NCI-H2227 (cell line): ENCODE results near the gene CCNI.
A peak's percentile ranks its signal among the peaks of the same experiment; 100 is the strongest.
"Not testable (repeated sequence)": the region's sequence is repeated elsewhere in the genome, so short reads cannot be mapped to it uniquely, and the experiment has no call there.

Source experiments
- DNase-seq: peaks from one replicate; lab custom pipeline; 2025; ENCODE audit not compliant: unreplicated experiment; lab: John Stamatoyannopoulos, UW

CCNI gene, protein sequence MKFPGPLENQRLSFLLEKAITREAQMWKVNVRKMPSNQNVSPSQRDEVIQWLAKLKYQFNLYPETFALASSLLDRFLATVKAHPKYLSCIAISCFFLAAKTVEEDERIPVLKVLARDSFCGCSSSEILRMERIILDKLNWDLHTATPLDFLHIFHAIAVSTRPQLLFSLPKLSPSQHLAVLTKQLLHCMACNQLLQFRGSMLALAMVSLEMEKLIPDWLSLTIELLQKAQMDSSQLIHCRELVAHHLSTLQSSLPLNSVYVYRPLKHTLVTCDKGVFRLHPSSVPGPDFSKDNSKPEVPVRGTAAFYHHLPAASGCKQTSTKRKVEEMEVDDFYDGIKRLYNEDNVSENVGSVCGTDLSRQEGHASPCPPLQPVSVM

DNA sequence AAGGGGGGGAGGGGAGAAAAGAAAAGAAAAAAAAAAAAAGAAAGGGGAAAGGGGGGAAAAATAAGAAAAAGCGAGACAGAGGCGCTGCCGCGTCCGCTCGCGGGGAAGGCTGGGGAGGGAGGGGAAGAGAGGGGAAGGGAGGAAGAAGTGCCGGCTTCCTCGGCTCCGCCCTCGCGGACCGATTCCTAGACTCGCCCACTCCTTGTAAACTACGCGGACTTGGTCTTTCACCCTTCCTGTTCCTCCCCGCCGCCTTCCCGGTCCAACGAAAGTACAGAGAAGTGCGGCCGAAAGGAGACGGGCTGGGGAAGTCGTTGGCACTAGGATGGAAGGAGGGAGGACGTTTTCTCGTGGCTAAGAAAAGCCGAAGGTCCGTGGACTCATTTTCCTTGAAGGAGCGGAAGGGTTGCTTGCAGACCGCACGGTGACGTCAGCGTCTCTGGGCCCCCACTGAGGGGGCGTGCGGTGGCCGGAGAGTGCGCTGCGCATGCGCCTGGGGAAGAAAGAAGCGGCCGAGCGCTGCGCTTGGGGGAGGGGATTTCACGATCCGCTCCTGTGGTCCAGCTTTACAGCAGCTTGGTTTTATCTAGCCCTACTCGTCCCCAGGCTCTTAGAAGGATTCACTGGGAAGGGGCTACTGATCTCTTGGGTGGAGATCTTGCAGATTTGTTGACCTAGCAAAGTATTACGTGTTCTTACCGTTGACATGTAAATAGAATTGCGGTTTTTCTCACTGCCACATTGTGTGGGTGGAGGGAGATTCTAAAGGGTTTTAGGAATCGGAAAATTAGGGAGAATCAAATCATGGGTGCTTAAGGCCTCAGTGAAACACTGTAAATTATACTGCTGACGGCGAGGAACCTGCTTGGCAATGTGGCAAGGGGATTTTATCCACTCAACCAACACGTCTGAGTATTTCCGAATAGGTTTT lies at the start of gene CCNI:
Gene CCNI, minus strand, starts transcription at position 121 of the 931 bp plus-strand sequence. CDS start 9,627 bp downstream, outside the sequence.
- DNase-seq: peak; percentile 95

DNA sequence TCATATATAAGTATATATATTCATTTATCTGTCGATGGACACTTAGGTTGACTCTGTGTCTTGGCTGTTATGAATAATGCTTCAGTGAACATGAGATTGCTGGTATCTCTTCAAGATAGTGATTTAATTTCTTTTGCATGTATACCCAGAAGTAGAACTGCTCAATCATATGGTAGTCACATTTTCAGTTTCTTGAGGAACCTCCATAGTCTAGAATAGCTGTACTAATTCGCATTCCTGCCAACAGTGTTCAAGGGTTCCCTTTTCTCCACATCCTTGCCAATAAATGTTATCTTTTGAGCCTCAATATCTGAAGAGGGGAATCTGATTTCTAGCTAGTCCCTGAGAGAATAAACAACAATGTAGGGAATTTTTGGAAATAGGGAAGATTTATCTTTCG lies 48.8 kb upstream of the CCNI start:
- DNase-seq: no peak

DNA sequence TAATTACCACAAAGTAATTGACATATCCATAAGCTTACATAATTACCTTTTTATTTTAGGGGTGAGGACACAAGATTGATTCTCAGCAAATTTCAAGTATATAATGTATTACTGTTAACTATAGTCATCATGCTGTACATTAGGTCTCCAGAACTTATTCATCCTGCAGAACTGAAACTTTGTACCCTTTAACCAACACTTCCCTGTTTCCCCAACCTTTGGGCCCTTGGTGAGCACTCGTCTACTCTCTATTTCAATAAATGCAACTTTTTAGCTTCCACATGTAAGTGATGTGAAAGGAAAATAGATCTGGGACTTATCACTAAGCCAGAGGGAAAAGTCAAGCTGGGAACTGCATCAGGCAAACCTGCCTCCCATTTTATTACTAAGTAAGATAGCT lies 47.6 kb upstream of the CCNI start:
- no peak for DNase-seq

DNA sequence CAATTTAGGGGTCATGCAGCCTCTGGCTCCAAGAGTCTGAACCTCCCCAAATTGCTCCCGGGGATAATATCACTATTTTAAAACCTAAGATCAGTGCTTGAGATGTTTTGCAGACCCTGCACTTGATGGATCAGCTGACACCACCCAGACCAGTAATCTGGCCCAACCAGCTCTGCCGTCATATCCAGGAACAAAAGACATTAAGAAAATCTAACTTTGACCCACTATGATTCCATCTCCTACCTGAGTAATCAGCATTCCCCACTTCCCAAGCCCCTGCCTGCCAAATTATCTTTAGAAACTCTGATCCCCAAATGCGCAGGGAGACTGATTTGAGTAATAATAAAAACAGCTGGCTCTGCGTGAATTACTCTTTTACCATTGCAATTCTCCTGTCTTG lies 46.9 kb upstream of the CCNI start:
- no peak for DNase-seq

DNA sequence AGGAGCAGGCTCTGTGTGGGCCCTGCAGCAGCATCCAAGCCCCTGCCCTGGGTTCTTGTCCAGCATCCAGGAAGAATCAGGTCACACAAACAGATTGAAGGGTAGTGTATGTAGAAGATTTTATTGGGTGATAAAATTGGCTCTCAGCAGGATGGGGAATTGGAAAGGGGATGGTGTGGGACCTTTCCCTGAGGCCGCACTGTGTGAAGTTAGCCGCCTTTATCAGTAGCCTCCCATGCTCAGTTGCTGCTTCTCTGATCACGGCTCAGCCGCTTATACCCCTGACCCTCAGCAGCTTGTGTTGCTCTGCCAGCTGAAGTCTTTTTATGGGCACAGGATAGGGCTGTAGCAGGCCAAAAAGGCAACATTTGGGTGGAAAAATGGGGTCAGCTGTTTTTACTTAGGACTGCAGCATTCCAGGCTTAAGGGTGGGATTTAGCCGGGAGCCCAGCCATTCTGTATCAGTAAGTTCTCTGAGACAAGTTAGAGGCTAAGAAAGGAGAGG lies 46.0 kb upstream of the CCNI start:
- DNase-seq: no peak

DNA sequence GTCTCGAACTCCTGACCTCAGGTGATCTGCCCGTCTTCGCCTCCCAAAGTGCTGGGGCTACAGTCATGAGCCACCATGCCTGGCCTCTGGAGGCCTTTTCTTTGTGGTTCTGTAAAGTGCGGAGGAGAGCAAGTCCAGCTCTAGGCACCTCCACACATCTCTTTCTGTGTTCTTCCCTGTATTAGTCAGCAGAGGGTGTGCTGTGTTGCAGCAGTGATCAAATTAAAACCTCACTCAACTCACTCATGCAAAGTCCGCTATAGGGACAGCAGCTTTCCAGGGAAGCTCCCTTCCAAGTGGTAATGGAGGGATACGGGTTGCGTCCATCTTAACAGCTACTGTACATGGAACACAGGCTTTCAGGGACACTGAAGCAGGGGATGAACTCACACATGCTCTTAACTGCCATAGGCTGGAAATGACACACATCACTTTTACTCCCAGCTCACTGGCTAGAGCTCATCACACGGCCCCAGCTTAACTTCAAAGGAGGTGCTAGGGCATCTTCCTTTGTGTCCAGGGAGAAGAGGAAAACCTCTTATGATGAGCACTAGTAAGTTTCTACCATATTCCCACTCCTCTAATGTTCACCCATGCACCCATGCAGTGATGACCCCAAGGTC lies 45.2 kb upstream of the CCNI start:
- DNase-seq: no peak

DNA sequence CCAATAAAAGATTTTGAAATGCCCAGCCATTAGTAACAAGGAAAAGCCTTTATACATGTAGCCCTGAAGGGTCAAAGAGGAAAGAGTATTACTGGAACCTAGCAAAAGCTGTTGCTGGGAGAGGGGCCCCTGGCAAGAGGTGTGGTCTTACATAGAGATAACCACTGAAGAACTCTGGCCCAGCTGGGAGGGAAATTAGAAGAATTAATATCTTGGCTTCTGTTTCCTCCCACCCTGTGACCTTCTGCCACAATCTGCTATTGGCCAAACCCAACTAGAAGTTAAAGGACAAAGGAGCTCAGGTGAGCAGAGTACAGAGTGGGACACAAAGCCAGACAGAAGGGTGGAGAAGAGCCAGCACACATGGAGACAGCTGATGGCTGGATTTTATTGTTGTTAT lies 41.9 kb upstream of the CCNI start:
- no peak for DNase-seq

DNA sequence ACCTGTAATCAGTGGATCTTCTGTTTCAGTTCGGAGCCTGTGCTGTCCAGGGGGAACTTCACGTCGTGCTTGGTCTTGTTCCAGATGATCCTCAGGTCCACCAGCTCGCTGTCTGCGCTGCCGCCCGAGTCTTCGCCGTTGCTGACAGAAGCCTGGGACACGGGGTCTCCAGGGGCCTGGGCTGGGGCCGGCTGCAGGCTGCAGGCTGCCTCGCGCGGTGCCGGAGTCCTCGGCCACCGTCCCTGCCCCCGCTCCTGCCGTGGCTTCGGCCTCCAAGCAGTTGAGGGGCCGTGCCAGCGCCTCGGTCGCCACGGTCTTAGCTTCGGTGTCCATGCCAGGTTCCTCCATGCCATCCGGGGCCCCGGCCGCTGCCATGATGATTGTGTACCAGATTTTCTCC lies 37.3 kb upstream of the CCNI start:
- no peak for DNase-seq

DNA sequence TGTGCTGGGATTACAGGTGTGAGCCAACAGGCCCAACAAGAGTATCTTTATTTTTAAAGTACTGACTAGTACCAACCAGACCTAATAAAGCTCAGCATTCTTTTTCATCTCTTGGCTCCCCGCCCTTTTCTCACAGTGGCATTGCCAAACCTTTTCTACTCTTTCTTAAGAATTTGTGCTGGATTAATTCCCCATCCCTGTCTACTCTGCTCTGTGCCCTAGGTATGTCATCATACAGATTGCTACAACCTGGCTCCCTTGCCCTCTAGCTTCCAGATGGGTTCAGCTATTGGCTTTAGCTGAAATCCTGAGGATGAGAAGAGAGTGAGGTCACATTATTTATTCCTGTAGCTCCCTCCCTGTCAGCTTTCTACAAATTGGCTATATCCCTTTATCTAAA lies 34.9 kb upstream of the CCNI start:
- DNase-seq: no peak

DNA sequence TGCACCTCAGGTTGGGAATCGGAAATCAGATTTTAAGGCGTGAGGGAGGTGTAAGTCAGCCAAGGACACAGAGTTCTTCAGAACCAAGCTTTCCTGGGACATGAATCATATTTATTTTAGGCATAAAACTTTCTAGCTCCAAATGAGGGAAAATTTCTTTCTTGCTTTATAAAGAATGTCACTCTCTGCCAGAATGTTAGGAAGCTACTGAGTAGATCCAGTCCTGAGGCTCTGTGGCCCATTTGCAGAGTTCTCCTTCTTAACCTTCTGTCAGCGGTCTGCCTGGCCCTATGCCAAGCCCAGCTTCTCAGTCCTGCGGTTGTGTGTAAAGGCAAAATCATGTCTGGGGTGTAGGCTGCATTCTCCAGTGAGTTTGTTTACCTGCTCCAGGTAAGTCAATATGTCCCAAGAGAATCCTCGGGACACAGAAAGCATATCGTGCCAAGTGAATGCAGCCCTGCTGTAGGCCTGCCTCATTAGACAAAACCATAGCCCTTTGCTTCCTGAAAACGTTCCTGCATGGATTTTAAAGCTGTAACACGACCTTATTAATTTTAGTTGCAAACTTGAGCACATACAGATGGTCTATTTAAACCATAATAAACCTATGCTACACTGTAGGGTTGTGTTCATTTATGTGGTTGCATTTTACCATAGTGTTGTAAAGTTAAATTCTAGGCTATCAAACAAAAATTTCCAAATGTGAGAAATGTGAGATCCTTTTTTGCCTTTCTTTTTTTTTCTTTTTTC lies 29.2 kb upstream of the CCNI start:
- peak; percentile 0 for DNase-seq

DNA sequence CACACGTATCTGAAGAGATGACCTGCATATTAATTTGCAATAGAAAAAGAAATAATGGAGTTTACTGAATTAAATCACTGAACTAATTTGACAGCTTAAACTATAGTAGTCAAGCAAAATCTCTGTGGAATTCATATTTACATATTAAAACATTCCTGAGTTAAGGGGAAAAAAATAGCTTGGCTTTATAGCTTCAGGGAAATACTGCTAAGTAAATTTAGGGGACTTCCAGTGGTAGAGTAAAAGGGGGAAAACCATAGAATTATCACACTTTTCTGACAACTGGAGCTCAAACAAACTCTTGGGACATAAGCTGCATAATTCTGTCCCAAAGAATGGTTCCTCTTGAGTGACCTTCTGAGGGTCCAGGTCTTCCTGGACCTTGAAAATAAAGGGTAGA lies 28.6 kb upstream of the CCNI start:
- no peak for DNase-seq

DNA sequence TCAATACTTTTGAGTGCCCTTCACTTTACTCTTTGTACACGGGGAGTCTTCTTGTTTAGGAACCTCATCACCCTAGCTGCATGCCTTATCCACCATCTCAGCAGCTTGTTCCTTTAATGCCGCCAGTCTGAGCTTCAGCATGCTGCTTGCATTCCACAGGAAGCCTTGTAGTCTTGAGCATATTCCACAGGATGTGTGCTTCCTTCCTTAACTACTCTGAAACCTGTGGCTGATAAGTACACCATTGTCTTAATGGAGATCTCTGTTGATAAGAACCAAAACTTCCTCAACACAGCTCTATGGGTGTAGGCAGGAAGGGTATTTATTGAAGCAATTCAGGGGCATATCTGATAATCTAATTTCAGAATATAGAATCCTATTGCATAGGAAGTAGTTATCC lies 24.4 kb upstream of the CCNI start:
- DNase-seq: no peak

DNA sequence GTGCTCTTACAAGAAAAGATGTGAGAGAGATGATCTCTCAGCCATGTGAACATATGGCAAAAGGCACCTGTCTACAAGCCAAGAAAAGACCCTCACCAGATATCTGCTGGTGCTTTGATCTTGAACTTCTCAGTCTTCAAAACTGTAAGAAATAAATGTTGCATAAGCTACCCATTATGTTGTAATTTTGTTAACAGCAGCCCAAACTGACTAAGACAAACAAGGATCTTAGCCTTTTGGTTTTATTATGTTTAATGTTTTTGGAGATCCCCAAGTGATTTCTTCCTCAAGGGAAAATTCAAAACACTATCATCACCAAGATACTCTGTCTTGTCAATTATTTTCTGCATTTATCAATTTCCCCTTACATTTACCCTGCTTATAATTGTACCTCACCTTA lies 21.8 kb upstream of the CCNI start:
- no peak for DNase-seq

DNA sequence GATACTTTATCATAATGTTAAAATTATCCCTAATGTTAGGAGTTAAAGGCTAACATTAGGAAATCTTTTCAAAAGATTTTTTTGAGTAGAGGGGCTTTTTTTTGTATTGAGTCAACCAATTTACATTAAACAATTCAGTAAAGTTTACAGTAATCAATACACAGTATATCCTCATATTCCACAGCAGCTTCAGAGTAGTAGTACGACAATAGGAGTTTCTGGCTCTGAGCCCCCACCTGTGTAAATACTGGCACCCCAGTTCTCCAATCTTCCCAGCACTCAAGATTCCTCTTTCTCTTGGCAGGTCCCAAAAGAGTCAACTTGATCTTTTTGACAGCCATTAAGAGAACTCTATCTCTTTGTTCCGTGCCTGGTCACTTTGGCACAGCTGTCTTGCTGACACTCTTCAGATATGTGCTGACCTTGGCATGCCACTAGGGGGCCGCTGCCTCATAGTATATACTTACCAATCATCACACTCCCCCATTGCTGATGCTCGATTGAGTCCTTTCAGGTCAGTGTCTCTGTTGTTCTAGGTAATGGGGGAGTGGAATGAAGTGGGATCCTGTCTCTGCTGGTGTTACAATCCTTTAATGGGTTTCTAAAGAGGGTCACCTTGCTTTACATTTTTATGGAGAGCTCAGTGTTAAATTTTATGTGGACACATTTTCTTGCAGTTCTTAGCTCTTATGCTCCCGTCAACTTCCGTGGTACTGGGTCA lies 19.5 kb upstream of the CCNI start:
- peak; percentile 55 for DNase-seq

DNA sequence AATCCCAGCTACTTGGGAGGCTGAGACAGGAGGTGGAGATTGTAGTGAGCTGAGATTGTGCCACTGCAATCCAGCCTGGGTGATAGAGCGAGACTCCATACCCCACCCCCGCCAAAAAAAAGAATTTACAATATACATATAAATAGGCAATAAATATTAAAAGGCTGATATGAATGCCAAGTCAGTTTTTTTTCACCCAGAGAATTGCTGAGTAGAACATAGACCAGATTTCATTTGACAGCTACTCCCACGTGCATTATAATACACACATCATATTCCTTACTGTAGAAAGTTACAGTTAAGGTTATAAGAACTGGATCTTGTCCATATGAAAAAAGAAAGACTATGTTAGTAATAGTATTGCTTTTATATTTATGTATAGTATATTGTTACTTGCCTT lies 18.7 kb upstream of the CCNI start:
- DNase-seq: no peak

DNA sequence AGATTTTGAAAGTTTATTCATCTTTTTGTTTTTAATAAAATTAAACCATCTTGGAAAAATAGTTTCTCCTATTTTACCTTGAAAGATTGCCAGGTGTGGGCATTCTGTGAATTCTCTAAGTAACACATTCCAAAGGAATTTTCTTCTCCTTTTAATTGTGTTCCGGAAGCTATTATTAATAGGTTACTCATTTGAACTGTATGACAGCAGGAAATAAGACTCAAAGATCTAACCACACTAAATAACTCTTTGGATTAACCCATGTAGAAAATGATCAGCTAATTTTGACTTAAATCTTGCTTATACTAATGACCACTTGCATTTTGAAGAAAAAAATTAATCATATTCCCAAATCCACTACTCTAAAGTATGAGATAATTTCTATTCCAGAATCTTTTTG lies 17.6 kb upstream of the CCNI start:
- DNase-seq: no peak

DNA sequence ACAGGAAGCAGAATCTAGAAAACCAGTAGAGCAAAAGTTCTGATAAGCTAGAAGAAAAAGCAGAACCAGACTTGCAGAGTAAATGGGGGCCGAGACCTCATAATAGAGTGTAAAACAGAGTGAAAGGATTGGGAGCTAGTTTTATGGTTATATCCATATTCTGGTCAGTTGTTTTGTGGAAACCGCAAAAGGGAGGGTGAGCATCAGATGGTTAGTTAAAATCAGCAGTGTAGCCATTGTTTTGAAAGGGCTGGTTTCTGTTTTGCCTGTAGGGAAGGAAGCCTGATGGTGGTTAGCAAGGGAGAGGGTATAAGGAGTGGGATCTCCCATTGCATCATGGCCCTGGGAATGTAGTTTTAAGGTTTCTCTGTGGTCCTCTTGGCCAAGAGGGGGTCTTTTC lies 17.2 kb upstream of the CCNI start:
- DNase-seq: no peak

DNA sequence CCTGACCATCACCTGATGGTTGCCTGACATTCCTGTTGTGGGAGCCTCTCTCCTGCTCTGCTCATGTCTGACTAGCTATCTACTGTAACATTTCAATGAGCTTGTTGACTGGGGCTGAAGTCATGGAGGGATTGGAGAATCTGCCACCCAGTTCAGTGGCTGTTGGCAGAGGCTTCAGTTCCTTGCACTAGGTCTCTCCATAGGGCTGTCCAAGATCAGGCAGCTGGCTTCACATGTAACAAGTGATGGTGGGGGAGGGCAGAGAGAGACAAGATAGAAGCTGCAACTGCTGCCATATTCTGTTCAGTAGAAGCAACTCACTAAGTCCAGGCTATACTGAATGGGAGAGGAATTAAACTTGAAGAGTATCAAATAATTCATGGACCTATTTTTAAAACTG lies 14.1 kb upstream of the CCNI start:
- DNase-seq: no peak

DNA sequence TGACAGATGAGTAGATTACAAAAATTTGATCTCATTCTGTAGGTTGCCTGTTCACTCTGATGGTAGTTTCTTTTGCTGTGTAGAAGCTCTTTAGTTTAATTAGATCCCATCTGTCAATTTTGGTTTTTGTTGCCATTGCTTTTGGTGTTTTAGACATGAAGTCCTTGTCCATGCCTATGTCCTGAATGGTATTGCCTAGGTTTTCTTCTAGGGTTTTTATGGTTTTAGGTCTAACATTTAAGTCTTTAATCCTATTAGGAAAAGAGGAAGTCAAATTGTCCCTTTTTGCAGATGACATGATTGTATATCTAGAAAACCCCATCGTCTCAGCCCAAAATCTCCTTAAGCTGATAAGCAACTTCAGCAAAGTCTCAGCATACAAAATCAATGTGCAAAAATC lies 11.2 kb upstream of the CCNI start:
- not testable (repeated sequence) for DNase-seq

DNA sequence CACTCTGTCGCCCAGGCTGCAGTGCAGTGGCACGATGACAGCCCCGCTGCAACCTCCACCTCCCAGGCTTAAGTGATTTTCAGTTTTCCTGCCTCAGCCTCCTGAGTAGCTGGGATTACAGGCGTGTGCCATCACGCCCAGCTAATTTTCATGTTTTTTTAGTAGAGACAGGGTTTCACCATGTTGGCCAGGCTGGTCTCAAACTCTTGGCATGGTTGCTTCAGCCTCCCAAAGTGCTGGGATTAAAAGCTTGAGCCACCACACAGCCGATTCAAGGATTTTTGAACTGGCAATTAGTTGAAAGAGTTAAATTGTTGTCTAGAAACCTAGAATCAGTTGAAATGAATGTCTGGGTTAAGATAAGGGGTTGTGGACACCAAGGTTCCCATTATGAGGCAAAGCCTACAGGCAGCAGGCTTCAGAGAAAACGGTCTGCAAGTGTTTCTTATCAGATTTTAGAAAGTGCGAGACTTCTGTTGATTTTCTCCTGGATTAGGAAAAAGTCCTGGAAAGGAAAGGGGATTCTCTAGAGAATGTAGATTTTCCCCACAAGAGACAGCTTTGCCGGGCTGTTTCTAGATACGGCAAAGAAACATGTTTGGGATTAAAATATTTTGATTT lies 8.3 kb upstream of the CCNI start:
- DNase-seq: no peak
